NCI-H1048 (cell line): Measurements from ENCODE around the gene UFD1.

Source experiments
- DNase-seq: peaks from one replicate; lab custom pipeline; 2025; lab: John Stamatoyannopoulos, UW

Gene UFD1

GRCh38 chr22:19515654-19516377, 36.8 kb upstream of the UFD1 start:
- no peak for DNase-seq

- no peak for DNase-seq
Observed at GRCh38 chr22:19514831-19515565, 36.0 kb upstream of the UFD1 start.

- no peak for DNase-seq
Observed at GRCh38 chr22:19513823-19514222, 34.8 kb upstream of the UFD1 start.

- no peak for DNase-seq
Observed at GRCh38 chr22:19510919-19511341, 31.9 kb upstream of the UFD1 start.

GRCh38 chr22:19509923-19510322, 30.9 kb upstream of the UFD1 start:
- DNase-seq, result no peak

GRCh38 chr22:19509191-19509590, 30.2 kb upstream of the UFD1 start:
- no peak for DNase-seq

GRCh38 chr22:19508024-19508776, 29.2 kb upstream of the UFD1 start:
- no peak for DNase-seq

GRCh38 chr22:19507534-19507861, 28.5 kb upstream of the UFD1 start:
- no peak for DNase-seq

- no peak for DNase-seq
Observed at GRCh38 chr22:19506212-19506611, 27.2 kb upstream of the UFD1 start.

- DNase-seq, result no peak
Observed at GRCh38 chr22:19505735-19506126, 26.7 kb upstream of the UFD1 start.

- DNase-seq, result no peak
Observed at GRCh38 chr22:19504900-19505734, 26.1 kb upstream of the UFD1 start.

- DNase-seq, result no peak
Observed at GRCh38 chr22:19503869-19504268, 24.9 kb upstream of the UFD1 start.

GRCh38 chr22:19503367-19503766, 24.4 kb upstream of the UFD1 start:
- DNase-seq, result no peak

- DNase-seq, result no peak
Observed at GRCh38 chr22:19501897-19502447, 23.0 kb upstream of the UFD1 start.

- no peak for DNase-seq
Observed at GRCh38 chr22:19499880-19500242, 20.9 kb upstream of the UFD1 start.

- no peak for DNase-seq
Observed at GRCh38 chr22:19499236-19499879, 20.4 kb upstream of the UFD1 start.

GRCh38 chr22:19498866-19499190, 19.8 kb upstream of the UFD1 start:
- DNase-seq, result no peak

- DNase-seq, result no peak
Observed at GRCh38 chr22:19498154-19498865, 19.3 kb upstream of the UFD1 start.

- DNase-seq, result no peak
Observed at GRCh38 chr22:19497245-19497644, 18.3 kb upstream of the UFD1 start.

GRCh38 chr22:19496324-19496630, 17.3 kb upstream of the UFD1 start:
- DNase-seq, result no peak
